HepG2 (cell line): ENCODE measurements around the gene LRRC3C. TPM values are rescaled to one million over a fixed set of nuclear protein-coding genes. Genes with fewer than 3 reads are reported as not detected.
A peak's percentile ranks its signal among the peaks of the same experiment; 100 is the strongest.

ENCODE experiments used
- BCLAF1 ChIP-seq: fragments of 450-650 bp; IDR thresholded peaks from 2 replicates; pipeline ENCODE4 v1.6.1; 2017; ENCODE audit warnings: mild to moderate bottlenecking
- ELF4 ChIP-seq: sonication (generic); formaldehyde crosslinking; IDR thresholded peaks from 2 replicates; pipeline ENCODE4 v1.5.0; 2020; ENCODE audit warnings: missing genetic modification reagents, mild to moderate bottlenecking, moderate library complexity, borderline replicate concordance
- ERF ChIP-seq: IDR thresholded peaks from 2 replicates; pipeline ENCODE4 v1.6.1; 2018; ENCODE audit warnings: missing biosample characterization, missing genetic modification reagents
- FIP1L1 ChIP-seq: fragments of 200-400 bp; formaldehyde crosslinking; IDR thresholded peaks from 2 replicates; pipeline ENCODE4 v1.6.1; 2018; ENCODE audit warnings: low read depth, mild to moderate bottlenecking, low read length, moderate library complexity, borderline replicate concordance; ENCODE audit not compliant: insufficient read depth
- GABPB1 ChIP-seq: IDR thresholded peaks from 2 replicates; pipeline ENCODE4 v1.6.1; 2016; ENCODE audit warnings: mild to moderate bottlenecking, missing genetic modification reagents, moderate library complexity, missing compliant biosample characterization
- KDM5A ChIP-seq: fragments of 200-600 bp; sonication (generic); IDR thresholded peaks from 2 replicates; pipeline ENCODE4 v1.7.0; 2018; ENCODE audit warnings: antibody characterized with exemption, mild to moderate bottlenecking, low read length, borderline replicate concordance
- LRRFIP1 ChIP-seq: sonication (generic); formaldehyde crosslinking; conservative IDR thresholded peaks from 2 replicates; pipeline ENCODE4 v1.4.0; 2020; ENCODE audit warnings: missing genetic modification reagents
- NFYC ChIP-seq: IDR thresholded peaks from 2 replicates; pipeline ENCODE4 v1.6.1; 2016; ENCODE audit warnings: missing genetic modification reagents, missing compliant biosample characterization
- STAT5B ChIP-seq: sonication (generic); formaldehyde crosslinking; IDR thresholded peaks from 2 replicates; pipeline ENCODE4 v1.4.0; 2020; ENCODE audit warnings: missing genetic modification reagents
- TCF7L2 ChIP-seq: IDR thresholded peaks from 2 replicates; pipeline ENCODE4 v1.6.1; 2011; ENCODE audit warnings: mild to moderate bottlenecking, low read depth, low read length, moderate library complexity
- ZBTB38 ChIP-seq: sonication (generic); formaldehyde crosslinking; IDR thresholded peaks from 2 replicates; pipeline ENCODE4 v1.5.1; 2020; ENCODE audit warnings: mild to moderate bottlenecking, missing genetic modification reagents
- ZBTB8A ChIP-seq: sonication (generic); formaldehyde crosslinking; IDR thresholded peaks from 2 replicates; pipeline ENCODE4 v1.4.0; 2020; ENCODE audit warnings: mild to moderate bottlenecking, low read depth, missing genetic modification reagents, borderline replicate concordance
- ZNF350 ChIP-seq: sonication (generic); formaldehyde crosslinking; IDR thresholded peaks from 2 replicates; pipeline ENCODE4 v1.4.0; 2020; ENCODE audit warnings: mild to moderate bottlenecking, low read depth, missing genetic modification reagents, borderline replicate concordance
- ZNF788 ChIP-seq: sonication (generic); formaldehyde crosslinking; IDR thresholded peaks from 2 replicates; pipeline ENCODE4 v1.5.0; 2020; ENCODE audit warnings: mild to moderate bottlenecking, missing genetic modification reagents, borderline replicate concordance
- ZNF800 ChIP-seq: sonication (generic); formaldehyde crosslinking; IDR thresholded peaks from 2 replicates; pipeline ENCODE4 v1.4.0; 2020; ENCODE audit warnings: missing genetic modification reagents
- ZNF878 ChIP-seq: sonication (generic); formaldehyde crosslinking; IDR thresholded peaks from 2 replicates; pipeline ENCODE4 v1.8.1; 2023; ENCODE audit warnings: mild to moderate bottlenecking, missing genetic modification reagents, moderate library complexity
- ZSCAN9 ChIP-seq: IDR thresholded peaks from 2 replicates; pipeline ENCODE4 v1.6.1; 2016; ENCODE audit warnings: borderline replicate concordance
- polyA plus RNA-seq, 8 experiments: library from polyadenylated mRNA; depleted of rRNA in 3 of 8; stranded (reverse) in 7 of 8; unstranded in 1 of 8; fragments of >200 nt; fragmentation: Illumina TruSeq in 4 of 8; extraction: Trizol in 4 of 8; gene quantifications; 2 replicates each; pipeline versions ENCODE4 v1.2.1 to v1.2.3, GENCODE V29; 2011 to 2016; ENCODE audit warnings: low read depth in 4 of 8, missing spikeins in 1 of 8, mixed read lengths in 1 of 8; ENCODE audit not compliant: insufficient read depth in 1 of 8
- total RNA-seq, 5 experiments: library from RNA; depleted of rRNA; stranded (reverse); fragments of >200 nt; fragmentation: Illumina TruSeq; extraction: Trizol; gene quantifications; 2 replicates each; pipeline ENCODE4 v1.2.3, GENCODE V29; 2016; ENCODE audit warnings: low read depth in 1 of 5
- TF ChIP-seq, protein P1 (sequence below): sonication (generic); formaldehyde crosslinking; IDR thresholded peaks from 2 replicates; pipeline ENCODE4 v1.4.0; 2020; ENCODE audit warnings: missing genetic modification reagents, borderline replicate concordance

The LRRC3C gene
- total and polyA plus RNA-seq, 2 of the 13 experiments (the other 11 are each of a cell fraction or from before 2014, with no cell fraction given) = 0.17 TPM; not detected in 1

DNA sequence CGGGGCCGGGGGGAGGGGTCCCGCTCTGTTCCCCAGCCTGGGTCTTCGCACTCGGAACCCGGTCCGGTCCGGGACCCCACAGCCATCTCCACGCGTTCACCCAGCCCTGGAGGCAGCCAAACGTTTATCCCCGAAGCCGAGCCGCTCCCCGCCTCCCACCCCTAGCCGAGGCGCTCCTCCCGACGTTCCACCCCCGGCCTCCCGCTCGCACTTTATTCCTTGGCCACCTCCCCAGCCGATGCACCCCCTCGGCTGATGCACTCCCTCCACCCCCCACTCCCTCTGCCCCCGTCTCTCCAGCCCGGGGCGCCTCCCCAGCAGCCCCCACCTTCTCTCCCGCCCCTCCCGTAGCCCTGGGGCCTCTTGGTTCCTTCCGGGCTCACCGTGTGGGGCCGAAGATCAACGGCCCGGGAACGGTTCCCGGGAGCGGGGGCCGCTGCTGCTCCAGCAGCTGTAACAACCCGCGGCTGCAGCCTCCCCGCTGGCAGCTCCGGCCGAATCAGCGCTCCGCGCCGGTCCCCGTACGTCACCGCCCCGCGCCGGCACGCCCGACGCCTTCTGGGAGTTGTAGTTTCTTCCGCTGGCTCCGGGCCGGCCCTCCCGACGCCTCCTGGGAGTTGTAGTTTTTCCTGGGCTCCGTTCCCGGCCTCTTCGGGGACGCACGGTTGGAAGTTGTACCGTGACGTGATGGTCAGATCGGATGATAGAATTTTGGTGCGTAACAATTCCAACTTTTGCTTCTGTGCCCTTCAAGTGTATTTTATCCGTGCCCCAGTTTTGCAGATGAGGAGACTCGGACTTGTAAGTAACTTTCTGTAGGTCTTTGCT, at the start of gene LRRC3C, which contains the start of gene ORMDL3 (continued):
- TF ChIP-seq LRRFIP1 (CRISPR knock-in tag) (no peak), ELF4 (CRISPR knock-in tag) (no peak), ZBTB8A (CRISPR knock-in tag) (no peak), NFYC (peak; percentile 82), STAT5B (CRISPR knock-in tag) (0 out of 2 replicates have a peak, but pooled peaks have one; percentile 22), GABPB1 (CRISPR knock-in tag) (peak; percentile 96), ZNF878 (CRISPR knock-in tag) (no peak), ZBTB38 (CRISPR knock-in tag) (no peak; the same call in 1 of the 2 replicates), ERF (peak; percentile 79), TCF7L2 (no peak), ZNF788 (CRISPR knock-in tag) (peak; percentile 88; the same call in 1 of the 2 replicates), BCLAF1 (no peak), FIP1L1 (no peak), KDM5A (peak; percentile 86), ZNF800 (CRISPR knock-in tag) (no peak; the same call in 1 of the 2 replicates), ZSCAN9 (CRISPR knock-in tag) (no peak), ZNF350 (peak; percentile 94)
- TF ChIP-seq, protein P1, sequence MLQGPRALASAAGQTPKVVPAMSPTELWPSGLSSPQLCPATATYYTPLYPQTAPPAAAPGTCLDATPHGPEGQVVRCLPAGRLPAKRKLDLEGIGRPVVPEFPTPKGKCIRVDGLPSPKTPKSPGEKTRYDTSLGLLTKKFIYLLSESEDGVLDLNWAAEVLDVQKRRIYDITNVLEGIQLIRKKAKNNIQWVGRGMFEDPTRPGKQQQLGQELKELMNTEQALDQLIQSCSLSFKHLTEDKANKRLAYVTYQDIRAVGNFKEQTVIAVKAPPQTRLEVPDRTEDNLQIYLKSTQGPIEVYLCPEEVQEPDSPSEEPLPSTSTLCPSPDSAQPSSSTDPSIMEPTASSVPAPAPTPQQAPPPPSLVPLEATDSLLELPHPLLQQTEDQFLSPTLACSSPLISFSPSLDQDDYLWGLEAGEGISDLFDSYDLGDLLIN (CRISPR knock-in tag) = peak; percentile 85; the same call in 1 of the 2 replicates
